Right lobe of liver (tissue), 6 donors: ENCODE data around the gene PRKN. TPM values are rescaled to one million over a fixed set of nuclear protein-coding genes. Genes with fewer than 3 reads are reported as not detected.

Experiments
- ATAC-seq, 4 donors: fragments of 200-7000 bp; cut with Tn5 transposase; one replicate each; pipeline ENCODE4 v1.9.1; 2020; ENCODE audit warnings: mild to moderate bottlenecking in 4 of 4, moderate library complexity in 4 of 4
- DNase-seq, 3 donors: peaks; one replicate each; pipeline ENCODE4 v3.0.0-alpha.2; 2020
- H3K27ac ChIP-seq, 3 donors: fragments of 200-600 bp; one replicate each; pipeline ENCODE4 v1.8.0; 2022
- H3K27me3 ChIP-seq, 2 donors: fragments of 200-600 bp; one replicate each; pipeline ENCODE4 v1.8.0; 2022
- H3K36me3 ChIP-seq, 4 donors: fragments of 200-600 bp; sonication (generic) in 1 of 4; one replicate each; pipeline versions ENCODE4 v1.5.1 to v1.8.0; 2017 to 2022; ENCODE audit warnings: control low read depth in 1 of 4
- H3K4me1 ChIP-seq, 4 donors: fragments of 200-600 bp; sonication (generic) in 1 of 4; one replicate each; pipeline versions ENCODE4 v1.5.1 to v1.8.0; 2017 to 2022; ENCODE audit warnings: control low read depth in 1 of 4
- H3K4me3 ChIP-seq, 3 donors: fragments of 200-600 bp; one replicate each; pipeline ENCODE4 v1.8.0; 2022
- H3K9me3 ChIP-seq, 4 donors: fragments of 200-600 bp; sonication (generic) in 1 of 4; one replicate each; pipeline versions ENCODE4 v1.5.1 to v1.8.0; 2017 to 2022; ENCODE audit warnings: control low read depth in 1 of 4
- POLR2A ChIP-seq: fragments of 450-650 bp; IDR thresholded peaks from one replicate; pipeline ENCODE4 v1.6.1; 2017; ENCODE audit warnings: antibody characterized with exemption, mild to moderate bottlenecking
- WGBS: methylation state at CpG from one replicate; pipeline ENCODE4 v1.1.6; 2018; ENCODE audit warnings: low coverage, low lambda C conversion rate; ENCODE audit not compliant: insufficient coverage; ENCODE audit errors: missing lambda C conversion rate; 5-methylcytosine and 5-hydroxymethylcytosine counted together
- intact Hi-C, 2 donors: fragments of 100-400 bp; cut with DNase I; formaldehyde crosslinking; loops; one replicate each; pipeline versions ENCODE4 v1.11.2 to v1.14.1; 2022
- total RNA-seq, 6 experiments: library from RNA; depleted of rRNA in 2 of 6; stranded (reverse); fragments of >200 nt in 2 of 6; fragmentation: NEBNext Ultra II Directional in 3 of 6; extraction: Animal tissue kit (Norgen Biotek cat#: 25700) in 3 of 6; gene quantifications; one replicate each; pipeline versions ENCODE4 v1.1.0 to v1.2.4, GENCODE V29; 2016 to 2023
- TF ChIP-seq, protein P1 (sequence below), 4 donors: fragments of 200-600 bp in 3 of 4; fragments of 450-650 bp in 1 of 4; IDR thresholded peaks; one replicate each; pipeline versions ENCODE4 v1.5.1 to v1.8.0; 2016 to 2022; ENCODE audit warnings: antibody characterized with exemption in 4 of 4, mild to moderate bottlenecking in 2 of 4
- donor health status: DM: no; HTN: yes; CAD: no.
- donor health status: DM: no; HTN: no; CAD: no.
- donor health status: DM: no; HTN: no; CAD: no.
- donor health status: DM: no; HTN: yes; CAD: no.
- donor health status: DM: no; HTN: yes; CAD: no.

PRKN gene
- total RNA-seq, 6 experiments from 2014 or later: 1.1 to 3.7 (median 2.2) TPM

DNA sequence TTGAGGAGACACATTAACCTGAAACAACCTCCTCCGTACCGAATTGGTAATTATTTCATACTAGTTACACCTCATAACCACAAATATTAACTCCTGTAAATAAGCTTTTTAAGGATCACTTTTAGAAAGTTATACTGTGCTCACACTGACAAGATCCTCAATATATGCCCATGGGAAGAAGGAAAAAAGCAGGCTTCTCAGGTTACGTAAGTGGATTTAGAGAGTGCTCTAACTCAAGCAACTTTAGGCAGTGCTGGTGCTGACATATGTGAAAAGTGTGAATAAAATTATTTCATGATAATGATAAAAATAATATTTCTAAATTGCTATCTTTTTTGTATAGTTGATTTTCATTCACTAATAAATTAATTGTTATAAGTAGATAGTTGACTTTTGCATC lies 76.1 kb downstream of the PRKN start:
- TF ChIP-seq, protein P1, sequence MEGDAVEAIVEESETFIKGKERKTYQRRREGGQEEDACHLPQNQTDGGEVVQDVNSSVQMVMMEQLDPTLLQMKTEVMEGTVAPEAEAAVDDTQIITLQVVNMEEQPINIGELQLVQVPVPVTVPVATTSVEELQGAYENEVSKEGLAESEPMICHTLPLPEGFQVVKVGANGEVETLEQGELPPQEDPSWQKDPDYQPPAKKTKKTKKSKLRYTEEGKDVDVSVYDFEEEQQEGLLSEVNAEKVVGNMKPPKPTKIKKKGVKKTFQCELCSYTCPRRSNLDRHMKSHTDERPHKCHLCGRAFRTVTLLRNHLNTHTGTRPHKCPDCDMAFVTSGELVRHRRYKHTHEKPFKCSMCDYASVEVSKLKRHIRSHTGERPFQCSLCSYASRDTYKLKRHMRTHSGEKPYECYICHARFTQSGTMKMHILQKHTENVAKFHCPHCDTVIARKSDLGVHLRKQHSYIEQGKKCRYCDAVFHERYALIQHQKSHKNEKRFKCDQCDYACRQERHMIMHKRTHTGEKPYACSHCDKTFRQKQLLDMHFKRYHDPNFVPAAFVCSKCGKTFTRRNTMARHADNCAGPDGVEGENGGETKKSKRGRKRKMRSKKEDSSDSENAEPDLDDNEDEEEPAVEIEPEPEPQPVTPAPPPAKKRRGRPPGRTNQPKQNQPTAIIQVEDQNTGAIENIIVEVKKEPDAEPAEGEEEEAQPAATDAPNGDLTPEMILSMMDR (IDR thresholded peaks at IDR 0.05): no peak
- no peak for TF ChIP-seq POLR2A
- H3K4me3 ChIP-seq: no peak overlapping the region
- intact Hi-C loops: no loop called here
- ATAC-seq (no peak), DNase-seq (no peak)
- H3K4me1 ChIP-seq: no peaks in the 10 kb centered on the region
- no peak overlapping the region for H3K27ac ChIP-seq
- no peaks in the 10 kb centered on the region for H3K9me3 ChIP-seq
- H3K36me3 ChIP-seq: no peaks in the 10 kb centered on the region
- H3K27me3 ChIP-seq: no peaks in the 10 kb centered on the region
- WGBS: 89% methylated on average over 3 of the region's 3 CpGs

DNA sequence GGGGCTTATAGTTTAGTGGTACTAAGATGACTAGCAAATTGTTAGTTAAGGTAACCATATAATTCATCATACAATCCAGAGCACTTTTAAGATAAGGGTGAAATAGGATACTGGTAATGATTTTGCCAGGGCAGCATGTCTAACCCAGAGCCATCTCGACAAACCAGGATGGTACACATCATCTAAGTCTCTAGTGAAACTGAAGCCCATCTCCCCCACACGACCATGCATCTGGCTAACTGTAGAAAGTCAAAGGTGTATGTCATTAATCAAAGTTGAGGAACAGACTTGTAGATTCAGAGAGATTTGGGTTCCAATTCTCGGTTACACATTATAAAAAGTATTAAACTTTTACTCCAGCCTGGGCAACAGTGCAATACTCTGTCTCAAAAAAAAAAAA lies 78.3 kb downstream of the PRKN start:
- no peak for ATAC-seq
- no peak for DNase-seq
- Histone ChIP-seq H3K4me3 (no peak overlapping the region), H3K36me3 (no peaks in the 10 kb centered on the region), H3K27me3 (no peaks in the 10 kb centered on the region), H3K9me3 (no peaks in the 10 kb centered on the region), H3K4me1 (no peaks in the 10 kb centered on the region), H3K27ac (no peak overlapping the region)
- 60% methylated on average over 3 of the region's 3 CpGs for WGBS
- TF ChIP-seq, protein P1 (IDR thresholded peaks at IDR 0.05): no peak
- TF ChIP-seq POLR2A: no peak
- intact Hi-C loops: no loop called here

DNA sequence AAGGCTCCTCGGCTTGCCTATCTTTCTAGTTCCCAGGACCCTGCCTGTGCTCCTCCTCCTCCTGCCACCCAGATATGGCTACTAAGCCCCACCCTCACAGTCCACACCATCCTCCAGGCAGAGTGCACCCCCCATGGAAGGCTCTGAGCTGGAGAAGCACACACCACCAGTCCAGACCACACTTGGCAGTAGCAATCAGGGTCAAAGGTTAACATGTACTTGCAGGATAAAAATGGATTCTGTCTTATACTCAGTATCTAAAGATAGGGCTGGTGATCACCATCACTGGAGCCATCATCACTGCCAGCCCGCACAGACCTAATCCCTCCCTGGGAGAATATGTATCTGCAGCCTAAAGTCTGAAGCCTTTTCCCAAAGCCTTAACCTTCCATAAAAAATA lies 83.4 kb downstream of the PRKN start:
- no peak overlapping the region for H3K27ac ChIP-seq
- no peak for TF ChIP-seq POLR2A
- TF ChIP-seq, protein P1 (IDR thresholded peaks at IDR 0.05): no peak
- intact Hi-C loops: no loop called here
- no peaks in the 10 kb centered on the region for H3K36me3 ChIP-seq
- WGBS: 60% methylated on average over 2 of the region's 2 CpGs
- H3K4me1 ChIP-seq: no peaks in the 10 kb centered on the region
- ATAC-seq (no peak), DNase-seq (no peak)
- H3K27me3 ChIP-seq: no peaks in the 10 kb centered on the region
- no peak overlapping the region for H3K4me3 ChIP-seq
- H3K9me3 ChIP-seq: no peaks in the 10 kb centered on the region

DNA sequence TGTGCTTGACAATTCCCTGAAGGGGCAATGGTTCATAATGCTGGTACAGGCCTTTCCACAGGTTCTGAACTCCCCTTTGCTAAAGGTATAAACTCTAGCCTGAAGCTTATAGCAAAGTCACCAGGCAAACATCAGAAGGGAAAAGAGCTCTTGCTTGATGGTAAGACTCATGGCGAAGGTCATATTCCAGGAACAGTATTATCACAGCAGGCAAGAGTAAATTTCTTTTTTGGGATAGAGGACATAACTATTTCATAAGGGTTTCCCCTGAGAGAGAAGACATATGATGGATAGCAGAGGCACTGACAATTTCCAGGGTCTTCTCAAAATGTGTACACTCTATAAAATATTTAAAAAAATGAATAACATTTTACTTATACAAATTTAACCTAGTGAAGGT lies 86.8 kb downstream of the PRKN start:
- TF ChIP-seq POLR2A: no peak
- TF ChIP-seq, protein P1 (IDR thresholded peaks at IDR 0.05): no peak
- WGBS: 100% methylated on average over 1 of the region's 1 CpG

DNA sequence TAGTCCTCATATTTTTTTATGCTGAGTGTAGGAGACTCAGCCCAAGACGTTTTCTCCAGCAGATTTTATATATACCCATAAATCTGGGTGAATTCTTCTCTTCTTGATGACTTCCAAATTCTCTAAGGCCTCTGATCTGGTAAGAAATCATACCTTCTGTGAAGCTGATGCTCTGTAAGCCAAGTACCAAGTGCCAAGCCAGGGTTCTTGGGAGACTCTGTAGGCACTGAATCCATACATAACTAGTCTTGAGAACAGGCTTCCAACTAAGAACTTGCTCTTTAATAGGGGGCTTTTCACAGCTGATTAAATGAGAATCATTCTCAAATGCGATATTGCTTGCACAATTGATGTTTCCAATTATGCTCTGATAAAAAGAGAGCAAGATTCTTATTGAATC lies 87.6 kb downstream of the PRKN start:
- Histone ChIP-seq H3K27me3 (no peaks in the 10 kb centered on the region), H3K4me1 (no peaks in the 10 kb centered on the region), H3K27ac (no peak overlapping the region), H3K36me3 (no peaks in the 10 kb centered on the region), H3K9me3 (no peaks in the 10 kb centered on the region), H3K4me3 (no peak overlapping the region)
- WGBS: 77% methylated on average over 2 of the region's 2 CpGs
- no peak for TF ChIP-seq POLR2A
- TF ChIP-seq, protein P1 (IDR thresholded peaks at IDR 0.05): no peak
- DNase-seq (no peak), ATAC-seq (no peak)
- intact Hi-C loops: no loop called here

More for the DNA sequence above, 86.8 kb downstream of the PRKN start:
- no peak for DNase-seq
- Histone ChIP-seq H3K27me3 (no peaks in the 10 kb centered on the region), H3K9me3 (no peaks in the 10 kb centered on the region), H3K27ac (no peak overlapping the region), H3K36me3 (no peaks in the 10 kb centered on the region), H3K4me1 (no peaks in the 10 kb centered on the region), H3K4me3 (no peak overlapping the region)
- no peak for ATAC-seq
- intact Hi-C loops: no loop called here
